Measurements from ENCODE around the gene TBC1D5. TPM values are rescaled to one million over a fixed set of nuclear protein-coding genes. Genes with fewer than 3 reads are reported as not detected.
"Not testable (repeated sequence)": the region's sequence is repeated elsewhere in the genome, so short reads cannot be mapped to it uniquely, and the experiment has no call there.

Gene TBC1D5
- total RNA-seq, 1 donor from 2014 or later = 52.4 TPM

- no peak for DNase-seq (ENCODE audit: extremely low read depth, low read depth, low spot score)
Measured at GRCh38 chr3:17372362-17373210, 369.8 kb downstream of the TBC1D5 start.

DNA sequence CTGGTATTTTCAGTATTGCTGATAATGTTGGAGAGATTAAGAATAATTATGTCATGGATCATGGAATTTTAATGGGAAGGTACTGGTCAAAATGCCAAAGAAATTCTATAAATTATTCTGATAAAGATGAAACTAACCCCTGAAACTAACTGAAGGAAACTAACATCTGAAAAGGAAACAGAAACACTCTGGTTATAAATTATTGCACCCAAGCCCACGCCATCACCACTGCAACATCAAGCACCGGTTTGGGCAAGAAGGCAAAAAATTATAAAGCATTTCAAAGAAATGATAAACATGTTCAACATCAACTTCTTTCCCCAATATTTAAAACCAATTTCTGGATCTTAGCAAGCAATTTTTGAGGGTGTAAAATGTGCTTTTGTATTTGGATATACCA, 372.5 kb downstream of the TBC1D5 start:
- DNase-seq (ENCODE audit: extremely low read depth, low read depth, low spot score) = no peak

- no peak for DNase-seq (ENCODE audit: extremely low read depth, low read depth, low spot score)
Measured at GRCh38 chr3:17367171-17367570, 375.3 kb downstream of the TBC1D5 start.

DNA sequence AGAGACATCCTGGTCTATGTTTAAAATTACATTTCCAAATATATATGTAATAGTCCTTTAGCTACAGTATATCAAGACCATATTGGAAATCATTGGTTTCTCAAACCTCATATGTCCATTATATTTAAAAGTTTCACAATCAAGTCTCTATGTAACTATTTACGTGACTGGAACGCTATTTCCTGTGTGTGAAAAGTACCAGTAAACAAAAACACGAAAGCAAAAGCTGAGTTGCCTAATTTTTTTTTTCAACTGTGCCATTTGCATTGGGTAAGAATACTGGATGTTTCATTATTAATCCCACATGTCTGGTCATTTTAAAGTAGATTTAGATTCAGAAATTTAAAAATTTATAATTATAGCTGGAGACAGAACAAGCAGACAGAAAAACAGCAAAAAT, 381.4 kb downstream of the TBC1D5 start:
- no peak for DNase-seq (ENCODE audit: extremely low read depth, low read depth, low spot score)

- no peak for DNase-seq (ENCODE audit: extremely low read depth, low read depth, low spot score)
Measured at GRCh38 chr3:17359911-17360310, 382.5 kb downstream of the TBC1D5 start.

DNA sequence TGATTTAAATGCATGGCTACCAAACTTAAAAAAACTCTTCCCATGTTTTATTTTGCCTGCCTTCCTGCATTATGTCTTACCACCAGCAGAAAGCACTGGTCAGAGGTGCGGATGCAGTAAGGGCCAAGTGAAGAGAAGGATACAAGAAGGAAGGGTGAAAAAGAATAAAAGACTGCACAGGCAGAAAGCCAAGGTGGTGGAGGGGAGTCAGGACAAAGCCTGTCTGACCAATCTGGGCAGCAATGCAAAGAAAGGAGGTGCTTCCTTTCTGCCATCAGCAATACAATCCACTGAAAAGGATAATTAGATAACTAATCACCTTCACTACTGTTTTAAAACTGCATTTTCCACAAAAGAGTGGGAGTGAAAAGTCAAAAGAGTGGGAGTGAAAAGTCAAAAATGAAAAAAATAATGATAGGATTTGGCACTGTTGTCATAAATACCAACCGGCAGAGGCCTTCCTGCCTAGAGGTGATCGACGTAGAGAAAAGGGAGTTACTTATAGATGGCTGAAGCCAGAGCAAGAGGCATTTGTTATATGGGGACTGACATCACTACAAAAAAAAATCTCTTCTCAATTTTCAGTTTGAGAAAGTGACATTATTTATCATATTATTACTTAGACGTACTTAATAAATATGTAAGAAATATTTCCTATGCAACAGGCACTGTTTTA, 385.3 kb downstream of the TBC1D5 start:
- DNase-seq (ENCODE audit: extremely low read depth, low read depth, low spot score) = no peak

DNA sequence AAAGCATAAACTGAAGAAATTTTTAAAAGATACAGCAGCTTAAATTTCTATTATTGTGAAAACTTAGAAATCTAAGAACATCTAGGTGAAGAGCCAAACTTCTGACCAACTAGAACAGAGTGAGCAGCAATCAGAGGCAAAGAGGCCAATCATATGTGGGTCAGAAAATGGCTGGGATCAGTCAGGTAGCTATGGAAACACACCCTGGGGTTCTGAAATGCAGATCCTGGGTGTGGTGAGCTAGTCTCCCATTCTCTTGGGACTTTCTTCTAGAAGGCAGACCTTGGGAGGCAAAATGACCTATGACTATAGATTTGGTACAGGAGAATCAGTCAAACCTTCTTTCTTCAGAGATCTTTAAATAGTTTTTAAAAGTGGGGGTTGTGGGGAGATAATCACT, 385.8 kb downstream of the TBC1D5 start:
- no peak for DNase-seq (ENCODE audit: extremely low read depth, low read depth, low spot score)

DNA sequence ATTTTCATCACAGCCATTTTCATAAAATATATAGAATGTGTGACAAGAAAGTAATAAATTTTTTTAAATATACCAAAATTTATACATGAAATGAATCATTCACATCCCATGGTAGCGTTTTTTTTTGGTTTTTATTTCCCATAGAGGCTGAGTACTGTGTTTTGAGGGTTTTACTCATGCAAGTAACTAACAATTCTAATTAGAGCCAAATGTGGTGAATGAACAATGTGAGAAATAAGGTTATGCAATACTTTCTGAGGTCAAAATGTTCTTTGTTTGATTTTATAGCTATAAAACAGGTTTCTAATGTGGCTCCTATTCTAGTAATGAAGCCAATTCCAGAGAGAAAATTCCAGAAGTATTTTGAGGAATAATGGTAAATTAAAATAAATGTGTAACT, 386.8 kb downstream of the TBC1D5 start:
- DNase-seq (ENCODE audit: extremely low read depth, low read depth, low spot score) = no peak

DNA sequence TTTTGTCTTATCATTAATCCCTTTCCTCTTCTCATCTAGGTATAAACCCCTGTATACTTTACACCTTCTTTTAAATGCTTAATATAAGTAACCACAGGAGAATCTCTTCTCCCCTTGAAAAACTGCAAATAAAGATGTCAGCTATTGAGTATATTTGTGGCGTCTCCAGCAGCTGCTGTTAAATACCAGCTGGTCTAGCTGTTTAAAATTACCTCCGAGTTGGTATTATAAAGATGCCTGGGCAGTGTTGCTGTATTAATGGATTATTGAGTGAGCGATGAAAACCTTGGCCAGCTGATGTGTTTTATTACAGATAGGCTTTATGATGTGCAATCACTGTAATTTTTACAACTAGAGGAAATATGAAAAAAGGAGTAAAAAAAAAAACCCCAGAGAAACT, 388.1 kb downstream of the TBC1D5 start:
- no peak for DNase-seq (ENCODE audit: extremely low read depth, low read depth, low spot score)

DNA sequence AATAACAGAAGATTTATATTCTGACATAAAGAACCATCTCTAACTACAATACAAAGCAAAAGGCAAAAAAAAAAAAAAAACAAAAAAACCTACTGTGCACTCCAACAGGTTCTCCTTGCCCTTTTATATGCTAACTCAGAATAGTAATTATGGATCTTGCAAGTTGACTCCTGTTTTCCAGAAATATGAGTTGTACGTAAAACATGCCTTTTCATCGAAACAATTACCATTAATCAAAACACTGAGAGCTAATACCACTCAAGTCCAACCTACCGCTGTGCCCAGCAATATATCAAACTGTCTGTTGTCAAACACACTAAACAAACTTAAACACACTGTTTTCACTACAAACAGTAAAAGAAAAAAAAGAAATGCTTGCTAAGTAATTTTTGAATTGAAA, 389.8 kb downstream of the TBC1D5 start:
- DNase-seq (ENCODE audit: extremely low read depth, low read depth, low spot score) = no peak

DNA sequence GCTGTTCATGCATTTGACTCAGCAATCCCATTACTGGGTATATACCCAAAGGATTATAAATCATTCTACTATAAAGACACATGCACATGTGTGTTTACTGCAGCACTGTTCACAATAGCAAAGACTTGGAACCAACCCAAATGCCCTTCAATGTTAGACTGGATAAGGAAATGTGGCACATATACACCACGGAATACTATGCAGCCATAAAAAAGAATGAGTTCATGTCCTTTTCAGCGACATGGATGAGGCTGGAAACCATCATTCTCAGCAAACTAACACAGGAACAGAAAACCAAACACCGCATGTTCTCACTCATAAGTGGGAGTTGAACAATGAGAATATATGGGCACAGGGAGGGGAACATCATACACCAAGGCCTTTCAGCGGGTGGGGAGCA, 391.2 kb downstream of the TBC1D5 start:
- not testable (repeated sequence) for DNase-seq (ENCODE audit: extremely low read depth, low read depth, low spot score)

- no peak for DNase-seq (ENCODE audit: extremely low read depth, low read depth, low spot score)
Measured at GRCh38 chr3:17349093-17349492, 393.3 kb downstream of the TBC1D5 start.

- DNase-seq (ENCODE audit: extremely low read depth, low read depth, low spot score) = no peak
Measured at GRCh38 chr3:17342119-17342518, 400.3 kb downstream of the TBC1D5 start.

GRCh38 chr3:17340693-17341092, 401.7 kb downstream of the TBC1D5 start:
- no peak for DNase-seq (ENCODE audit: extremely low read depth, low read depth, low spot score)

GRCh38 chr3:17340261-17340660, 402.2 kb downstream of the TBC1D5 start:
- DNase-seq (ENCODE audit: extremely low read depth, low read depth, low spot score) = no peak

GRCh38 chr3:17339132-17339575, 403.3 kb downstream of the TBC1D5 start:
- no peak for DNase-seq (ENCODE audit: extremely low read depth, low read depth, low spot score)

- DNase-seq (ENCODE audit: extremely low read depth, low read depth, low spot score) = no peak
Measured at GRCh38 chr3:17336291-17336690, 406.1 kb downstream of the TBC1D5 start.

DNA sequence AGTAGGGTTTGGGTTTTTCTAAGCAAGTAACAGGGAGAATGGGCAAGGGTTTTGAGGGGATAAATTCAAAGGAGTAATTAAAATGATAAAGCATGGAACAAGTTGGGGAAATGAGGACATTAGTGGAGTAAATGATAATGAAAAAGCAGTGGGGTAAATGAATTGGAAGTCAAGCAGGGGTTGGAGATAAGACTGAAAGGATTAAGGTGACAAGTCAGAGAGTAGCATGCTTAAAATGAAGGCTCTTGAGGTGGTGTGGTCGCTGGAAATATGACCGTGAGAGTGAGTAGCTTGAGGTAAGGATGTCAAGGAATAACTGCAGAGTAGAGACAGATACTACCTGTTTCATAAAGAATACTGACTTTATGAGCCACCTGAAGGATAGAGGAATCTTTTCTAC, 408.5 kb downstream of the TBC1D5 start:
- no peak for DNase-seq (ENCODE audit: extremely low read depth, low read depth, low spot score)

DNA sequence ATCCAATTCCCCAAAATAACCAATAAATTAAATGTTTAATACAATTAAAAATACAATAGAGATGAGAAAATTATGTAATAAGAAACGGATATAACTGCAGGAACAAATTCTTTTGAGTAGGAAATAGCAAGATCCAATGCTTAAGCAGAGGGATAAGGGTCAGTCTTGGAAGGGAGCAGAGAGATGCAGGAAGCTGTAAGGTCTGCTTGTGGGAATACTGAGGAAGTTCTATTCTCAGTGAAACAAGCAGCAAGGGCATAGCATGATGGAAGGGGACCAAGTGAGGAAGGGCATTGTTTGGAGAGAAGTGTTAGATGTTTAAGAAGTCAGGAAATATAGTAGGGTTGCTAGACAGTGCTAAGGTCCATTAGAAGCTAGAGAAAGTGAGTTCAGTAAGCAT, 409.0 kb downstream of the TBC1D5 start:
- DNase-seq (ENCODE audit: extremely low read depth, low read depth, low spot score) = no peak

DNA sequence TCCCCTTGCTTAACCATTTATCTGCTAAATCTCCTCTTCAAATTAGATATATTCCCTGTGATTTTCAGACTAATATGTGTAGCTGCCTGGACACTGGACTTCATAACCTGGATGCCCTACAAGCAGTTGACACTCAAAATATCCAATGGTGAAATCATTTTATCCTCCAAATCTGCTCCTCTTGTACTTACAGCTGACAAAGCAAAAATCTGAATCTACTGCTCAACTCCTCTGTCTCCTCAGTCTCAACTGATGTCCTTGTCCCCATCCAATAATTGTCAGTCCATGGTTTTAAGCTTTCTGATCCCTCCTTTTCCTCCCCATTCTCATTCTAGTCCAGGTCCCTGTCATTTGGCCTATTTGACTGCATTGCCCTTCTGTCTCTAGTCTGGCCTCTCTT, 411.8 kb downstream of the TBC1D5 start:
- DNase-seq (ENCODE audit: extremely low read depth, low read depth, low spot score) = no peak

GRCh38 chr3:17329927-17330326, 412.5 kb downstream of the TBC1D5 start:
- no peak for DNase-seq (ENCODE audit: extremely low read depth, low read depth, low spot score)

DNA sequence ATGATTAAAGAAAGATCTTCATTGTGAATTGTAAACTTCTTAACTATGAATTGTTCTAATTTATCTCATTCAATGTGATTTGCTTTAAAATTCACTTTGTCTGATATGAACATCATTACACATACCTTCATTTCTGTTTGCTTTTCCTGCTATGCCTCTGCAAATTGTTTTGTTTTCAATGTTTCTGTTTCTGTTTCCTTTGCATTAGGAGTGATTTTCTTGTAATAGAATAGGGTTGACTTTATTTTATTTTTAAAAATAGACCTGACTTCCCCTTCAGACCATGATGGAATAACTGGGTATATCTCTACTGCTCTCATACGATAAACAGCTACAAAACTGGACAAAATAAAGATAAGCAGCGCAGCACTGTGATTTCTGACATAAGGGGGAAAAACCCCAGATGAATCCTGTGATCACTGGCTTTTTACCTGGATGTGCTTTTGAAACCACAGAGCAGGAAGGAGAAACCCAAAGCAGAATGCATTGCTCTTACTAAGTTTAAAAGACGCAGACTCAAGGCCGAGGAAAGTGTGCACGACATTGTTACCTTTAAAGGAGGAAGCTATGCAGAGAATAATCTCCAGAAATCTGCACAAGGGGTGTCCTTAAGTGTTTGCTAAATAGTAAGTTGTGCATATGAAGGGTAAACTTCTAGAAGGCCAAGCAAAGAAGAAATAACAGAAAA, 420.2 kb downstream of the TBC1D5 start:
- no peak for DNase-seq (ENCODE audit: extremely low read depth, low read depth, low spot score)

Data from glomerular endothelial cell (primary cell).